Stimulated activated naive CD8-positive, alpha-beta T cell treated with anti-CD3 and anti-CD28 coated beads, Interleukin-15, amount 100 ng/mL, for 72 hours (primary cell): ENCODE results near the gene SPRED2.

ENCODE experiments used
- ATAC-seq: fragments of 150-1000 bp; cut with Tn5 transposase; 2 replicates; pipeline ENCODE4 v1.10.0; 2021; ENCODE audit warnings: mild to moderate bottlenecking, moderate library complexity
- DNase-seq, 2 donors: peaks; one replicate each; pipeline ENCODE4 v3.0.0; 2021 to 2022
- H3K27ac Mint-ChIP-seq, 2 donors: one replicate each; pipeline ENCODE4 v1.8.0; 2022; ENCODE audit warnings: mild to moderate bottlenecking in 2 of 2, mixed read lengths in 2 of 2, moderate library complexity in 2 of 2
- H3K27me3 Mint-ChIP-seq: one replicate; pipeline ENCODE4 v1.8.0; 2022; ENCODE audit warnings: mixed read lengths
- H3K4me1 Mint-ChIP-seq: one replicate; pipeline ENCODE4 v1.8.0; 2022; ENCODE audit warnings: mild to moderate bottlenecking, mixed read lengths
- H3K4me3 Mint-ChIP-seq, 2 donors: one replicate each; pipeline ENCODE4 v1.8.0; 2022; ENCODE audit warnings: mild to moderate bottlenecking in 2 of 2, mixed read lengths in 2 of 2, moderate library complexity in 1 of 2
- H3K9me3 Mint-ChIP-seq, 2 donors: one replicate each; pipeline ENCODE4 v1.8.0; 2022; ENCODE audit warnings: mixed read lengths in 2 of 2

The SPRED2 gene

DNA sequence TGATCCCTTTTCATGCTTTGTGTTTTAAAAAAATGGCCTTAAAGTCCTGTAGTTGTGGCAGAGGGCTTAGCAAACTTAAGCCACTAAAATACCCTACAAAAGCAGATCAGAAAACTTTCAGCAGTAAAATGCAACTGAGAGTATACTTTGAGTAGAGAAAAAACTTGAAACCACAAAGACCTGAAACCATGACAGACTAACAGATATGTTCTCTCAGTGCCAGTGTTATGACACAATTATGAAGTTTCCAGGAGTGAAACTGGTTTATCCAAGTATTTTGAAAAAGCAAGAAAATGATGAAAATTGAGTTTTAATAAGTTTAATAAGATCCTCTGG lies 74.5 kb downstream of the SPRED2 start:
- H3K27ac Mint-ChIP-seq = peak overlapping the region in 1 of 2 donors; percentile 48
- peak overlapping the region; percentile 30 to 61 for H3K4me3 Mint-ChIP-seq
- peaks cover 42% of the 10 kb centered on the region for H3K4me1 Mint-ChIP-seq
- peaks cover 37% of the 10 kb centered on the region for H3K27me3 Mint-ChIP-seq
- DNase-seq (no peak), ATAC-seq (peak; percentile 89)
- H3K9me3 Mint-ChIP-seq = no peaks in the 10 kb centered on the region

DNA sequence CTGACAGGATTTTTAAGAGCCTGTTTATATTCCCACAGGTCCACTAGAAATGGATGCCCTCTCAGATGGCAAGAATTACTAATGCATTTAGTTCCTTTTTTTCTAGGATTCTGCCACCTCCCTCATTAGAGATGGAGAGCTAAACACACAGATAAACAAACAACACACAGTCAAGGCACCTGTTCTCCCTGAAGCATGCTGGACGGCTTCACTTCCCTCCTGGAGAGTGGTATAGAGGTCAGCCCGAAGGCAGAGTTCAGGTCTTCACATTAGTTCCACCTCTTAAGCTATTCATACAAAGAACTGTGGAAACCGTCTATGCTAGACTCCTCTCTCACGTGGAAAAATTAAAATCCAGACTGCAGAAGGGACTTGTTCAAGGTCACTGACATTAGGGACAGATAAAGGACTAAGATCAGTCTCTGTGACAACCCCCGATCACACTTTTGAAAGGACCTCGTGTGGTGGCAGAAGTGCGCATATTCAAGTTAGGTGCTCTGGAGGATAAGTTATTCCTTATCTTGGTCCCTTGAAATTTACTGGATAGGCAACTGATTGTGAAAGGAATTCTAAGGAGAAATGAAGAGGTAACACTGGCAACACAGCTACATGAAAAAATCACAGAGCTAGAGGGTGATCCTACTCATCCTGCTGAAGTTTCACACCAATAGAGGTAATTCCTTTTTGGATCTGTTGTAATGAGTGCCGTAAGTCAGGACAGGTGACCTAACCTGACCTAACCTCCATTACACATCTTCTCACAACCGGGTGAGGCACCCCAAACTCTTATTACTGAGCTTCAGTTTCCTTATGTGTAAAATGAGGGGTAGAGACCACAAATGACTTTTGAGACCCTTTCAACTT lies 75.1 kb downstream of the SPRED2 start:
- H3K9me3 Mint-ChIP-seq = no peaks in the 10 kb centered on the region
- H3K27me3 Mint-ChIP-seq = peaks cover 37% of the 10 kb centered on the region
- DNase-seq (peak in 1 of 2 donors; percentile 35), ATAC-seq (peak; percentile 89)
- peak overlapping the region in 1 of 2 donors; percentile 48 for H3K27ac Mint-ChIP-seq
- peak overlapping the region; percentile 30 to 61 for H3K4me3 Mint-ChIP-seq
- H3K4me1 Mint-ChIP-seq = peaks cover 42% of the 10 kb centered on the region

DNA sequence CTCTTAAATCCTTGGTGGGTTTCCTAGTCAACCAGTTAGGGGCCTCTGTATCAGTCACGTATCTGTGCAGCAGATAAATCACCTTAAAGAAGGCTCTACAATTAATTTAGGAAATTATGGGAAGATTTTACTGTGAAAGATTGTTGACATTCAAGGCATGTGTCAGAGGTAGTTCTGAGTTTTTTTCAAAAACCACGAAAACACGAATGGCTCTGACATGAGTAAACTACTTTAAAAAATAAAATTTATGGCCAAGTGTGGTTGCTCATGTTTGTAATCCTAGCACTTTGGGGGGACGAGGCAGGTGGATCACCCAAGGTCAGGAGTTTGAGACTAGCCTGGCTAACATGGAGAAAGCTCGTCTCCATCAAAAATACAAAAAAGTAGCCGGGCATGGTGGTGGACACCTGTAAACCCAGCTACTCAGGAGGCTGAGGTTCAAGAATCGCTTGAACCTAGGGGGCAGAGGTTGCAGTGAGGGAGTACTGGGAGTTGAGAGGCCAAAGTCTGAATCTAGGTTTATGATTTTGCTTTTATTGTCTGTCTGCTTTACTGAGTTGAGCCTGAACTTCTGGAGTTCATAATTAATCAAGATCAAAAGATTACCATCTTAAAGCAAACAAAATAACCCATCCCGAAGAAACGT lies 77.1 kb downstream of the SPRED2 start:
- ATAC-seq (no peak), DNase-seq (no peak)
- Mint-ChIP-seq H3K9me3 (no peaks in the 10 kb centered on the region), H3K4me3 (no peak overlapping the region), H3K27ac (peak overlapping the region; percentile 19 to 62), H3K4me1 (peaks cover 38% of the 10 kb centered on the region), H3K27me3 (peaks cover 34% of the 10 kb centered on the region)

DNA sequence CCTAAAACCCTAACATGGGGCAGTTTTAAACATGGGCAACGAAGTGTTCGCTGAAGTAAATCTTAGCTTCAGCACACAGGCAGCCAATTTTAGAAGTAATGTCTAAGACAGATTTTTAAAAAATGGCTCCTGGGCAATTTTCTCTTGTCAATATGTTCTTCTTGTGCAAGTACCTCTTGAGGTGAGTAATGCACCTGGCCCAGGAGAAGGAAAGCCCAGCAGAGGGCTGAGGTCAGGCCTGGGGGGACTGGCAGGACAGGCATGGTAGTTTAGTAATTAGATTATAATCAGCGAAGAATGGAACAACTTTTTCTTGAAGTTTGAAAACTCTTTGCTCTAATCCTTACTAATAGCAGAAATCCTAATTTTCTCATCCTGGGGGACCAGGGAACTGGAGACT lies 77.6 kb downstream of the SPRED2 start:
- Mint-ChIP-seq H3K9me3 (no peaks in the 10 kb centered on the region), H3K4me1 (peaks cover 38% of the 10 kb centered on the region), H3K27me3 (peaks cover 34% of the 10 kb centered on the region), H3K4me3 (no peak overlapping the region), H3K27ac (peak overlapping the region in 1 of 2 donors; percentile 62)
- DNase-seq = no peak
- no peak for ATAC-seq

DNA sequence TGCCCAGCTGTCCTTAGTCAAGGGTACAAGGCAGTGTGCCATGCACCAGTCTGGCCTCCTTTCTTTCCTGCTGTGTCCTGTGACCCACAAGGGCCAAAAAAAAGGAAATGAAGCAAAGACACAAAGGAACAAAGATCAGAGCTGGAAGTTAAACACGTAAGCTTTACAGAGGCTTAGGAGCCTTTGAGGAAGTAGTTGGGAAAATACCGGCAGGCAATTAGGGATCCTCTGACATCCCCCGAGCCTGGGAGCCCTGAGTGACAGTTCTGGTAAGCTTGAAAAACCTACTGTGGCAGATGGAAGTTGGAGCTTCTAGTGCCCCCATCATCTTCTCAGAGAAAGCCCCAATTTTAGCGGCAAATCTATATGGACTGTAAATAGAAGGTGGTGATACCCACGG lies 78.5 kb downstream of the SPRED2 start:
- no peak overlapping the region for H3K4me3 Mint-ChIP-seq
- no peak overlapping the region for H3K27ac Mint-ChIP-seq
- no peak for ATAC-seq
- H3K4me1 Mint-ChIP-seq = peaks cover 31% of the 10 kb centered on the region
- H3K27me3 Mint-ChIP-seq = peaks cover 34% of the 10 kb centered on the region
- DNase-seq = no peak
- no peaks in the 10 kb centered on the region for H3K9me3 Mint-ChIP-seq

DNA sequence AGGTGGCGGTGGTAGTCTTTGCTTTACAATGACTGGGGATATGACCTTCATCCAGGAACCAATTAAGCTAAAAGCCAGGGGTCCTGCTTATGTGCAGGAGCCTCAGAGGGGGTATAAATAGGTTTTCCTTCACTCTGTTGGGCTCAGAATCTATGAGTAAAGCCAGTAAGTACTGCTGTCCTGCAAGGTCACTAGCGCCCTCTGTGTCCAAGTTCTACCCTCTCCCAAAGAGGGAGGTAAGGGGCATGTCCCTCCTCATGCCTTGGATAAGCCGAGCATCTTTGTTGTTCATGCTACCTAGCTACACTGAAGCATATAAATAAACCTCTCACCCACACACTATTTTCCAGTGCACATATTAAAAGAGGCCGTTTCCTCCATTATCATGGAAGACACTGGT lies 79.4 kb downstream of the SPRED2 start:
- no peak for DNase-seq
- no peaks in the 10 kb centered on the region for H3K9me3 Mint-ChIP-seq
- ATAC-seq = no peak
- no peak overlapping the region for H3K27ac Mint-ChIP-seq
- no peak overlapping the region for H3K4me3 Mint-ChIP-seq
- H3K27me3 Mint-ChIP-seq = peaks cover 34% of the 10 kb centered on the region
- H3K4me1 Mint-ChIP-seq = peaks cover 22% of the 10 kb centered on the region

DNA sequence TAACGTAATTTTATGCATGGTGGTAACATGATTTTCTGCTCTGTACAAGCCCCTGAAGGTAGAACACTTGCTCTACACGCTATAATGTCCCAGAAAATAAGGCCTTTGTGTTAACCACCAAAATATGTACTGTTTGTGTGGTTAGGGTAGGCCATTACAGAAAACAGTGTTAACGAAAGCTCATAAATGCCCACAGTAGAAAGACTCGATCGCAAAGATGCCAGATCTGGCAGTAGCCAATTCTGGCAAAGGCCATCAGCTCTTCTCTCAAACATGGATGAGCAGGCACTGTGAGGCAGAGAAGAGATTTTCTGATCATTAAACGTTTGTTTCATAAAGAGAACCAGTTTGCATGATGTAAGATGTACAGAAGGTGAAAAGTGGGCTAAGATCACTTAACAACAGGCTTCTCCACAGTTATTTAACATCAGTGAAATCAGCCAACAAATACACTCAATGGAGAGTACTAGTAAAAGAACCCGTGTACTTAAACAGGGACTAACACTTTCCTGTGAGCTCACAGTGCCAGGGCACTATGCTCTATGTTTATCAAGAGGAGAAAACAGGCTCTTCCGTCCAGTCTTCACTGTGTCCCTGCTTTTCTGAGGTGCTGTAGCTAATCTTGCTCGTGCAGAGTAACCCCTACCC lies 80.3 kb downstream of the SPRED2 start:
- no peak overlapping the region for H3K4me3 Mint-ChIP-seq
- H3K9me3 Mint-ChIP-seq = no peaks in the 10 kb centered on the region
- peaks cover 12% of the 10 kb centered on the region for H3K4me1 Mint-ChIP-seq
- DNase-seq (no peak), ATAC-seq (no peak)
- H3K27me3 Mint-ChIP-seq = peaks cover 36% of the 10 kb centered on the region
- no peak overlapping the region for H3K27ac Mint-ChIP-seq

DNA sequence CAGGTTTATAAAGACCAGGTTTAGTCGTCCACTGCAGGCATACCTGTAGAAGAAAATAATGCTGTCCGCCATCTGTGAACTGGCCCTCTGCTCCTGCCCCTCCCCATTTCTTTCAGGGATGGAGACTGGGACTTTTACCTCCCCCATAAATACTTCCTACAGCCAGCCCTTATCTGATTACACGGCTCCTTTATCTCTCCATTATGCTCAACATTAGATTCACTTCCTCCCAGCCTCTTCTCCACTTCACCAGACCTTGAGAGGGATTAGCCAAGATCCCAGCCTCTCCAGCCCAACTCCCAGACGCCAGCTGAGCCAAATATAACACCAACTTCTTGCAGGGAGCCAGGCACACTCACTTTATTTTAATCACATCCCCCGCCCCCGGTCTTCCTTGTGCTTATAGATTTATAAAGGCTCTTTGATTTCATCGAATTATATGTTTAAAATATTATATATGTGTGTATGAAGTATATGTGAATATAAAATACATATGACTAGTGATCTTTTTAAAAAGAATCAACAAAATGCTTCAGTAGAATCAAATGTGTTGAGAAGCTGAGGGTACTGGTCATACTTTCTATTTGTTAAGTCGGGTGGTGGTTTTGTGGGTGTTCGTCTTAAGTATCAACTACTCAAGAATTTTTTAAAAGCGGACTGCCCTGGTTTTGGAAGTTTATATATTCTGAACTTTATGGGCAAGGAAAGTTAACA lies 81.0 kb downstream of the SPRED2 start:
- Mint-ChIP-seq H3K9me3 (no peaks in the 10 kb centered on the region), H3K27me3 (peaks cover 36% of the 10 kb centered on the region), H3K27ac (no peak overlapping the region), H3K4me3 (no peak overlapping the region), H3K4me1 (peaks cover 11% of the 10 kb centered on the region)
- DNase-seq = no peak
- no peak for ATAC-seq

DNA sequence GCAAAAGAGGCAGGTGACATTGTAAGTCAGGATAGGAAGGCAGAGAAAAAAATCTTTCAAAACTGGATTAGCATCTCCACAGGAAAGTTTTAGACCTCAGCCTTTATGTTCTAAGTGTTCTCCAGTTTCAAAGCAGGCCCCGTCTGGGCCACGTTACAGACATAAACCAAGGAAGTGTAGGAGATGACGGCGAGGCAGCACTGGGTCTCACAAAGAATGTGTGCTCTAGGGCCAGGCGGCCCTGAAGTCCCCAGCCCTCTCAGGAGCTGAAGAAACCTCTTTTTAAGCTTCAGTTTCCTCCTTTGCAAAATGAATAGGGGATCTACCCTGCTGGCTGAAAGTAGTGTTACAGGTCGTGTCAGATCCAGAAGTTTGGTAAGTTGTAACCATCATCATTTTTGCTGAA lies 81.7 kb downstream of the SPRED2 start:
- peaks cover 36% of the 10 kb centered on the region for H3K27me3 Mint-ChIP-seq
- no peak overlapping the region for H3K27ac Mint-ChIP-seq
- peaks cover 11% of the 10 kb centered on the region for H3K4me1 Mint-ChIP-seq
- DNase-seq (no peak), ATAC-seq (peak; percentile 54)
- no peak overlapping the region for H3K4me3 Mint-ChIP-seq
- no peaks in the 10 kb centered on the region for H3K9me3 Mint-ChIP-seq

DNA sequence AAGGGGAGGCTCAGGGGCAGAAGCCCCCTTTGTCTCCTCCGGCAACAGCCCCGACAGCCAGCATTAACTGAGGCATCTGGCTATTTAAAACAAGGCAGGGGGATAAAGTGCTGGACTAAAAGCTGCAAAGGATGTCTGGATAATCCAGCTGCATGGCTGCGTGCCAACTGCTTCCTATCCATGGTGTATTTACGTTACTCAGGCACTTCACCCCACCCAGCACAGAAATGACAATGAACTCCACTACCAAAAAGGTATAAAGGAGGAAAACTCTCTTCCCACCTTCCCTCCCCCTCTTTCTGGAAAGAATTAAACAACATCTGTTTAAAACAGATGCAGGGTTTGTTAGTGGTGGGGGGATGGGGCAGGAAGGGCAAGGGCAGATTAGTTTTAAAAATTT lies 82.5 kb downstream of the SPRED2 start:
- Mint-ChIP-seq H3K27me3 (peaks cover 28% of the 10 kb centered on the region), H3K27ac (no peak overlapping the region), H3K4me1 (peaks cover 11% of the 10 kb centered on the region), H3K4me3 (no peak overlapping the region), H3K9me3 (no peaks in the 10 kb centered on the region)
- DNase-seq (no peak), ATAC-seq (no peak)

DNA sequence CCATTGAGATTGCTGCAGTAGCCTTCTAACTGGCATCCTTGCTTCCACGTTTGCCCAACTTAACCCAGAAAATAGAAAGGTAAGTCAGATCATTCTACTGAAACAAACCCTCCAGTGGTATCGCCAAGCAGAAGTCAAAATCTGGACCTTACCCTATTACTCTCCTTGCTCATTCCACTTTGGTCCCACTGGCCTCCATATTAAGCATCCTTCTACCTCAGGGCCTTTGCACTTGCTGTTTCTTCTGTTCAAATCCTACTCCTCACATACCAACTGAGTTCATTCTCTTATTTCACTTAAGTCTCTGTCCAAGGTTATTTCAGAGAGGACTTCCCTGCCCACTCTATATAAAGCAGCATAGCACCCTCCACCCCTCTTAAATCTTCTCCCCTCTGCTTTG lies 84.5 kb downstream of the SPRED2 start:
- Mint-ChIP-seq H3K27ac (no peak overlapping the region), H3K9me3 (no peaks in the 10 kb centered on the region), H3K4me3 (no peak overlapping the region), H3K4me1 (peaks cover 16% of the 10 kb centered on the region), H3K27me3 (peaks cover 27% of the 10 kb centered on the region)
- no peak for ATAC-seq
- no peak for DNase-seq

DNA sequence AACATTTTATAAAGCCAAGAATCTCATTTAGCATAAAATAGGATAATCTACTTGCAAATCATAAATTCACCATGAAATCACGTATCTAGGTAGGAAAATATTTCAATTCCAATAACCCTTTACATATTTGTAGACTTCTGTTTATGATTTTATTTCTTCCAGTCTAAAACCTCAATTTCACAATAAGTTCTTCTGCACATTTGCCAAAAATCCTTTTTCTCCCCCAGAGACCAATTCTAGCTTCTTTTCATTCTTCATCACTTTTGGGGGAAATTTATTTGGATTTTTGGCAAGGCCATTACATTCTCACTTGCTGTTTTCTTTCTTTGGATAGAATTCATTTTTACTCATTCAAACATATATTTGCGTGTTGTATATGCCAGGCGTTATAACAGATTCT lies 86.8 kb downstream of the SPRED2 start:
- no peaks in the 10 kb centered on the region for H3K9me3 Mint-ChIP-seq
- H3K27me3 Mint-ChIP-seq = peaks cover 21% of the 10 kb centered on the region
- DNase-seq = no peak
- peaks cover 9% of the 10 kb centered on the region for H3K4me1 Mint-ChIP-seq
- no peak for ATAC-seq
- H3K27ac Mint-ChIP-seq = no peak overlapping the region
- no peak overlapping the region for H3K4me3 Mint-ChIP-seq

DNA sequence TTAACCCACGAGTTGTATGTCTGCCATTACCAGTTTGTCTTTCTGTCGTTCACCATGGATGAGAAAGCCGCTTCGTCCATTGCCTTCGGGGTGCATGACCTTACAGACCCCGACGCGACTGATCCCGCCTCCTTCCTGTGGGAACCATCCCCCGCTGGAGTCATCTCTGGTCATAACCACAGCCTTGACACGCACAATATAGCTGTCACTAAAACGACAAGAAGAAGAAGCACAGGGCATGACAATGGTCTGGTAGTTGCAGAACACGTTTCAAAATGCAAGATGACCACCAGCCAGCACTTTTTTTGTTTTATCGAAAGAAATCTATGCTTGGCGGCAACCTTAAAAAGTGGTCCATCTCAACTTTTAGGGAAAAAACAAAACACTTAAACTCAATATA lies 87.7 kb downstream of the SPRED2 start:
- H3K9me3 Mint-ChIP-seq = no peaks in the 10 kb centered on the region
- peaks cover 5% of the 10 kb centered on the region for H3K4me1 Mint-ChIP-seq
- ATAC-seq (no peak), DNase-seq (no peak)
- no peak overlapping the region for H3K4me3 Mint-ChIP-seq
- H3K27ac Mint-ChIP-seq = no peak overlapping the region
- peaks cover 21% of the 10 kb centered on the region for H3K27me3 Mint-ChIP-seq

DNA sequence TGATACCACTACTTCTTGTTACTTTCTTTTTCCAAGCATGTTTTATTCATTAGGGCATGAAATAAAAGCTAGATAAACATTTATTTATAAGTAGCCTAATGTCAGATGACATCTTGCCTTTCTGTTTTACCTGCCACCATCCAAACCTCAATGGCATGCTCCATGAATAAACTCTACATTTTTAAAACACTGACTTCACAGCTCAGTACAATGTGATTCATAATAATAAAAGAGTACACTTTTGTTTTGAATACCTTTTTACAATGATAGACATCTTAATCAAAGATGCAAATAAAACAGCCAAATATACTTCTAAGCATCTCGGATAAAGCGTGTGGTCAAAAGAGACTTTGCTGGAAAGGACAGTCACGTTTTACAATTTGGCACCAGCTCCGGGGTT lies 88.2 kb downstream of the SPRED2 start:
- no peak overlapping the region for H3K4me3 Mint-ChIP-seq
- H3K4me1 Mint-ChIP-seq = peaks cover 5% of the 10 kb centered on the region
- ATAC-seq (no peak), DNase-seq (no peak)
- H3K27me3 Mint-ChIP-seq = peaks cover 21% of the 10 kb centered on the region
- no peaks in the 10 kb centered on the region for H3K9me3 Mint-ChIP-seq
- no peak overlapping the region for H3K27ac Mint-ChIP-seq

DNA sequence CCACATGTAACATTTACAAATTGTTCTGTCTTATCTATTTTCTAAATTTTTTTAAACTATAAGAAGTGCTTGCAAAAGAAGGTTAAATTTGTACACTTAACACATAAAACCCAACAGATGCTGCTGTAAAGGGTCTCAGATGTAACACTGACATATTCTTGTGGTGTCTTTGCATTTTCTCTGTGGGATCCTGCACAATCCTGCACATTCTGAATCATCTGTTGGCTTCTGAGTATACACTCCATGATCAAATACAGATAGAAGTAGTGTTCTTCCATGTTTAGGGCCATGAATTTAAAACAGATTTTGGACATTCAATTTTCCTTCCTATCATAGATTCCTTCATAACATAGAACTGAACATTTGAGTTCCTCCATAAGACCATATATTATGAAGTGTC lies 89.0 kb downstream of the SPRED2 start:
- Mint-ChIP-seq H3K27me3 (peaks cover 21% of the 10 kb centered on the region), H3K4me1 (peaks cover 5% of the 10 kb centered on the region), H3K9me3 (no peaks in the 10 kb centered on the region), H3K27ac (no peak overlapping the region), H3K4me3 (no peak overlapping the region)
- DNase-seq (no peak), ATAC-seq (no peak)
